Right atrium auricular region (tissue), 2 donors: Measurements from ENCODE around the gene COL11A2. TPM values are rescaled to one million over a fixed set of nuclear protein-coding genes. Genes with fewer than 3 reads are reported as not detected.

Source experiments
- DNase-seq: peaks from one replicate; pipeline ENCODE4 v3.0.0-alpha.2; 2019; ENCODE audit warnings: low spot score
- H3K27ac ChIP-seq, 2 donors: fragments of 200-600 bp; sonication (generic); 1 replicate in 1 of 2; 2 replicates in 1 of 2; pipeline ENCODE4 v1.5.1; 2016 to 2019
- H3K27me3 ChIP-seq, 2 donors: fragments of 200-600 bp; sonication (generic); one replicate each; pipeline versions ENCODE4 v1.5.1 to v1.6.0; 2017 to 2019
- H3K36me3 ChIP-seq: fragments of 200-600 bp; sonication (generic); one replicate; pipeline ENCODE4 v1.5.1; 2016
- H3K4me1 ChIP-seq, 2 donors: fragments of 200-600 bp; sonication (generic); one replicate each; pipeline versions ENCODE4 v1.5.1 to v1.6.0; 2017 to 2019
- H3K4me3 ChIP-seq, 2 donors: fragments of 200-600 bp; sonication (generic); 1 replicate in 1 of 2; 2 replicates in 1 of 2; pipeline ENCODE4 v1.5.1; 2017 to 2019; ENCODE audit warnings: mild to moderate bottlenecking in 1 of 2, moderate library complexity in 1 of 2
- H3K9me3 ChIP-seq, 2 donors: fragments of 200-600 bp; sonication (generic); one replicate each; pipeline ENCODE4 v1.5.1; 2019
- CTCF ChIP-seq, 2 donors: fragments of 200-600 bp; sonication (generic); IDR thresholded peaks; one replicate each; pipeline ENCODE4 v1.5.1; 2019; ENCODE audit warnings: antibody characterized with exemption in 2 of 2
- total RNA-seq, 2 donors: library from RNA; depleted of rRNA; stranded (reverse); fragments of >200 nt; gene quantifications; one replicate each; pipeline ENCODE4 v1.1.0, GENCODE V29; 2016

COL11A2 gene
- total RNA-seq, 2 donors from 2014 or later: 0.63 to 1.5 TPM

GRCh38 chr6:33187809-33188208, 4.5 kb downstream of the COL11A2 start:
- H3K4me1 ChIP-seq: peaks cover 0 to 18% of the 10 kb centered on the region in 2 donors
- no peak for DNase-seq
- TF ChIP-seq CTCF (IDR thresholded peaks at IDR 0.05): no peak
- no peaks in the 10 kb centered on the region for H3K36me3 ChIP-seq
- H3K27me3 ChIP-seq: no peaks in the 10 kb centered on the region
- H3K27ac ChIP-seq: no peak overlapping the region
- no peaks in the 10 kb centered on the region for H3K9me3 ChIP-seq
- H3K4me3 ChIP-seq: no peak overlapping the region

- H3K9me3 ChIP-seq: no peaks in the 10 kb centered on the region
- H3K4me1 ChIP-seq: no peaks in the 10 kb centered on the region
- no peak overlapping the region for H3K27ac ChIP-seq
- H3K4me3 ChIP-seq: no peak overlapping the region
- DNase-seq: no peak
- no peaks in the 10 kb centered on the region for H3K36me3 ChIP-seq
- no peak for TF ChIP-seq CTCF (IDR thresholded peaks at IDR 0.05)
- H3K27me3 ChIP-seq: no peaks in the 10 kb centered on the region
These were observed 6.5 kb downstream of the COL11A2 start for GRCh38 chr6:33185654-33186187.

- Histone ChIP-seq H3K27me3 (no peaks in the 10 kb centered on the region), H3K4me1 (no peaks in the 10 kb centered on the region), H3K27ac (no peak overlapping the region), H3K36me3 (no peaks in the 10 kb centered on the region), H3K4me3 (no peak overlapping the region), H3K9me3 (no peaks in the 10 kb centered on the region)
- TF ChIP-seq CTCF (IDR thresholded peaks at IDR 0.05): no peak
- DNase-seq: no peak
These were observed 7.1 kb downstream of the COL11A2 start for GRCh38 chr6:33185190-33185589.

- no peak for DNase-seq
- TF ChIP-seq CTCF (IDR thresholded peaks at IDR 0.05): no peak
- Histone ChIP-seq H3K36me3 (no peaks in the 10 kb centered on the region), H3K4me3 (no peak overlapping the region), H3K9me3 (no peaks in the 10 kb centered on the region), H3K27ac (no peak overlapping the region), H3K4me1 (no peaks in the 10 kb centered on the region), H3K27me3 (no peaks in the 10 kb centered on the region)
These were observed 9.1 kb downstream of the COL11A2 start for GRCh38 chr6:33183071-33183683.

GRCh38 chr6:33181141-33181540, 11.1 kb downstream of the COL11A2 start:
- no peaks in the 10 kb centered on the region for H3K27me3 ChIP-seq
- no peak overlapping the region for H3K27ac ChIP-seq
- no peak overlapping the region for H3K4me3 ChIP-seq
- no peak for TF ChIP-seq CTCF (IDR thresholded peaks at IDR 0.05)
- no peak for DNase-seq
- H3K9me3 ChIP-seq: no peaks in the 10 kb centered on the region
- no peaks in the 10 kb centered on the region for H3K4me1 ChIP-seq
- no peaks in the 10 kb centered on the region for H3K36me3 ChIP-seq
